IPS DF 19.7 (cell line): ENCODE measurements around the gene WIPF2.

Source experiments
- DNase-seq: peaks from one replicate; pipeline ENCODE4 v3.0.0-alpha.2; 2013; ENCODE audit warnings: low read depth, low spot score

The WIPF2 gene

GRCh38 chr17:40313668-40314583 is 94.8 kb downstream of the WIPF2 start:
- DNase-seq = no peak

DNA sequence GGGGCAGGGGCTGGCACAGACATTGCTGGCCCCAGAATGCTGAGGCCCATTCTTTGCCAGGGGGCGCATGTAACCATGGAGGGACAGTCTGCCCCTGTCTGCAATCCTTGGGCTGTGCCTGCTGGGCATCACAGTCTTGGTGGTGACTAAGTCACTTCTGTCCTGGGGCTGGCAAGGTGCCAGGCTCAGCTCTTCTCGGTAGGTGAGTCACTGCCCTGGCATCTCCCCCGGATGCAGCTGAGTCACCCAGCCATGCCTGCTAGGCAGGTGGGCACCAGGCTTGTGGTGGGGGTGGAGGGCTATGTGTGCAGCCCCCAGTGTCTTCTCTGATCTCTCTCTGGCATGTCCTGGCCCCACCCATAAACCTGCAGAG is 95.5 kb downstream of the WIPF2 start:
- no peak for DNase-seq

DNA sequence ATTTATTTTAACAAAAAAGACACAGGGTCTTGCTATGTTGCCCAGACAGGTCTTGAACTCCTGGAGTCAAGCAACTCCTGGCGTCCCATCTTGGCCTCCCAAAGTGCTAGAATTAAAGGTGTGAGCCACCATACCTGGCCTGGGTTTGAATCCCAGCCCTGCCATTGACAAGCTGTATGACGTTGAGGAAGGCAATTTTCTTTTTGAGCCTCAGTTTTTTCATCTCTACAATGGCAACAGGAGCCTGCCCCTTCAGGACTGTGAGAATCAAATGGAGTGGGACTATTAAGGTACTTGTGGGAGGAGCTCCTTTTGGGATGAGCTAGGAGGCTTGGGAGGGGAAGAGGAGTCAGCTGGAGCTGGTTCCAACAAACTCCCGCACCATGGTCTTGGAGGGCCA is 96.1 kb downstream of the WIPF2 start:
- DNase-seq = no peak

GRCh38 chr17:40315678-40316570 is 96.8 kb downstream of the WIPF2 start:
- no peak for DNase-seq

- no peak for DNase-seq
Observed at GRCh38 chr17:40316571-40317344, 97.7 kb downstream of the WIPF2 start.

DNA sequence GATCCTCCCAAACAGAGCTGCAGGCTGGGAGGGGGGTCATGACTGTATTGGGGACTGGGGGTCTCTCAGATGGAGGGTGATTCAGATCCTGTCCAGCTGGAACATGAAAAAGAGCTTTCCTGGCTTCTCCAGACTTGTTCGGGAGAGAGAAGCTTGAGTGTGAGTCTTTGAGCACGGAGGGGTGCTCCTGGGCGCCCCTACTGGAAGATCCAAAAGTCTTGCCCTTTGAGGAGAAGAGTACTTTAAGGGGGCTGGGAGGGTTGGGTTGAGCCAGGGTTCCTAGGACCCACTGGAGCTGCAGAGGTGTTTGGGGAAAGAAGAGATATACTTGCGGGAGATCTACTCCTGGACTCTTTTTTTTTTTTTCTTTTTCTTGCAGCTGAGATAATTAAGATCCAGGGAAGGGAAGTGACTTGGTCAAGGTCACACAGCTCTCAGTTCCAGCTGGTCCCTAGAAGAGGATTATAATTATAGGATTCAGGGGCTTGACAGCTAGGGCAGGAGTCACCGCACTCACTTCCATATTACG is 98.3 kb downstream of the WIPF2 start:
- DNase-seq = no peak

GRCh38 chr17:40317880-40318829 is 99.1 kb downstream of the WIPF2 start:
- DNase-seq = peak; percentile 74

DNA sequence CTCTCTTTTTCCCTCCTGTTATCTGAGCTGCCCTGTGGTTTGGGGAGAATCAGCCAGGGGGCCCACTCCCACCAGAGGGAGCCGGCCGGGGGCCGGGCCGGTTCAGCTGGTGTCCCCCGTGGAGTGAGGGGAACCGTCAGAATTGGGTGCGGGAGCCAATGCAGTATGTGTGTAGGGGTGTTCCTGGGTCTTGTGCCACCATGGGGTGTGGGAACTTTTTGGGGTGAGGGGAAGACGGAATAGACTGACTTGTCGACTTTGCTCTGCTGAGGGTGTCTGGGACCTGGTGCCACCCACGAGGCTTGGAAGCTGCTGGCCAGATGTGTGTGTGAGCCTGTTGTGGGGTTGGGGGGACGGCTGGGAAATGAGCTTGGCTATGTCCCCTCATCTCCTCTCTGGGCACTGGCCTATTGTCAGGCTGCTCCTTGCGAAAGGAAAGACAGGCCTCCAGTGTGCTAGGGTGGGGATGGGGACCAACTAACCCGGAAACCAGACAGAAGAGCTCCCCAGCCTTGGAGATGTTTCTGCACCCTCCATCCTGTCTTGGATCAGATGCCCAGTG is 99.8 kb downstream of the WIPF2 start:
- no peak for DNase-seq

- no peak for DNase-seq
Observed at GRCh38 chr17:40319651-40320540, 100.8 kb downstream of the WIPF2 start.

- DNase-seq = no peak
Observed at GRCh38 chr17:40320756-40321523, 101.8 kb downstream of the WIPF2 start.

DNA sequence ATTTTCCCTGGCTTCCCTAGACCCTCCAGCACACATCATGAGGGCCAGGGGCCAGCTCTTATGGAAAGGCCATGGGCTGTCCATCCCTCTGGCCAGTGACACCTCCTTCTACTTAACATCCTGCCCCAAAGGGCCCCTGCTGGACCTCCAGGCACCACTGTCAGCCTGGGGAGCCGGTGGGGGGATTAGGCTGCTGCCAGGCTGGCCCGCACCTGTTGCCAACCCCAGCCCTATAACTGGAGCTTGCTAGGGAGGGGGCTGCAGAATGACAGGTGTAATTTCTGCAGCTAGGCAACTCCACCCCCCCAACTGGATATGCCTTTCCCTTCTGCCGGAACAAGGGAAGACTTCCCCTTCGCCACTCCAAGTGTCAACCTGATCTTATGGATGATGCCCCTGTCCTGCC is 102.4 kb downstream of the WIPF2 start:
- DNase-seq = no peak

DNA sequence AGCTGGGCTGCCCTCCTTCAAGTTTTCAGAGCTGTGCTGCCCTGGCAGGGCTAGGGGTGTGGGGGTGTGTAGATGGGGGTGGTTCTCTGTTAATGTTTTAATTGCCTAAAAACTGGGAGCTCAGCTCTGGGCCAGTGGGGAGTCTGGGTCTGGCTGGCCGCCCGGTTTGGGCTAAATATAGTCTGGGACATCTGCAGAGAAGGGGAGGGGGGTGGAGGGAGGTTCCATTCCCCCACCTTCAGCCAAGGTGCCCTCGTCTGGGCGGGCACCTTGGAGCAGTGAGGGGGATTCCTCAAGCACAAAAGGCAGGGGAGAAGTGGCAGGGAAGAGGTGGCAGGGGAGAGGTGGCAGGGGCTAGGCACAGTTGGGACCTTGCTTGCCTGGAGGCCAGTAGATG is 102.9 kb downstream of the WIPF2 start:
- no peak for DNase-seq

DNA sequence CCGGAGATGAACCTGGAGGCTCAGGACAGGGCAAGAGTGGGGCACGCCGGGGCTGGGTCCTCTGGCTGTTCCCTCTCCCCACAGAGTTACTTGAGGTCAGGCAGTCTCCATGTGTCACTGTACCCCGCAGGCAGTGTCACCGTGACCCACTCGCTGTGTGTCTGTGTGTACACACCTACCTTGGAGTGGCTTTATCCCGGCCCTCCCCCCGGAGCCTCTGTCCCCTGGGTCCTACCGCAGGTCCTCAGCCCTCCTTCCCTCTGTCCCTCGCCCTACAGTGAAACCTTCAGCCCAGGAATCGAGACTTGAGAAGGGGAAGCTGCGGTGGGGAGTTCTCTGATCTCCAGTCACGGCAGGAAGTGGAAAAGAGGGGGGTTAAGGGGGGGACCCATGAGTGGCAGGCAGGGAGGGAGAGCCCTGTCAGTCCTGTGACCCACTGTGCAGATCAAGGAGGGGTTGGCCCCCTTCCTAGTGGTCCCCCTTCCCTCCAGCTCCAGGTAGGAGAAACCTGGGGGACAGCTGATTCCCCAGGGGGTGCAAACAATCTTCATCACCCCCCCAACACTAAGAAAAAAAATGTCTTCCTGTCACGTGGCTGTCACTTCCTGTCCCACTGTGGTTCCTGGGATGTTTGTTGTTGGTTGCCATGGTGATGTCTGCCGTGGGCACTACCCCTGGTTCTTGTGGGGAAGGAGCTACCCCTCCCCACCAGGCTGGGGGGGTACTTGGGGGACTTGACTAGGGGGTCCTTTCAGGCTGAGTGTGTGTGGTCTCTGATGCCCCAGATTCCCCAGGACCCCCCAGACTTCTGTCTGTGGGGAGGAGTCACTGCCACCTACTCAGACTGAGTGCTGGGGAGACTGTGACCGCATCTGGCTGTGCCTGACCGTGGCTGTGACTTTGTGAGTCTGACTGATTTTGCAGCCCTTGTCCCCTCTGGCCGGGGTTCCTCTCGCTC is 103.5 kb downstream of the WIPF2 start:
- no peak for DNase-seq

- no peak for DNase-seq
Observed at GRCh38 chr17:40323391-40324381, 104.6 kb downstream of the WIPF2 start.

DNA sequence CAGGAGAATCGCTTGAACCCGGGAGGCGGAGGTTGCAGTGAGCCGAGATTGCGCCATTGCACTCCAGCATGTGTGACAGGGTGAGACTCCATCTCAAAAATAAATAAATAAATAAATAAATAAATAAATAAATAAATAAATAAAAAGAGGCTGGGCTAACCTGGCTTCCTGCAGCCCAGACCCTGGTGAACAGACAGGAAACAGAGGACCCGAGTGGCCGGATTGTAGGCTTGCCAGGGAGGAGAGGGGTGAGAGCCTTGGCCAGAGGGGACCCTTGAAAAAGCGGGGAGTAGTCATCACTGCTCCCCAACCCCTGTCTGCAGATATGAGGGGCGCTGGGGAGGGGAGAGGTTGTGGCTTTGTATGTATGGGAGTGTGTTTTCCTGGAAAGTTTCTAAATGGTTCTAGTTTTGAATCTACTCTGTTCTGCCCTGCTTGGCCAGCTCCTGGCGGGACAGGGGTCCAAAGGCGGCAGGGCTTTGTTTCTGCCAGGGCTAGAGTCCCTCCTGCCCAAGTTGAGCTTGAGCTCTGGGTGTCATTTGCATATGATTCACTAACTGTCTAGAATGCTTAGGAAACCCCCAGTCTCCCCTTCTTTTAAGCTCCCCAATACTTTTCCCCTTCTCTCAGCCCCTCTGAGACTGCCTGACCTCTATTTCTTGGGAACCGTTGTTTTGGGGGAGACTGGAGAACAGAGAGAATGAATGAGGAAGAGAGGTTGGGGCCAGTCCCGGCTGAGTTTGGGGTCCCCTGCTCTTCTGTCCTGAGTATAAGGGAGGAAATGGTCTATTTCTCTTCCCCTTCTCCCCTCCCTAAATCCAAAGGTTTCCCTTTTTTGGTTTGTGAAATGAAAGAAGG is 106.3 kb downstream of the WIPF2 start:
- no peak for DNase-seq
